Trophoblast cell (in vitro differentiated cells and primary cell): ENCODE results near the gene SUN1.

Source experiments
- DNase-seq, 2 donors: peaks; one replicate each; pipeline ENCODE4 v3.0.0-alpha.2; 2016
- H2AFZ ChIP-seq: 2 replicates; pipeline ENCODE4 v1.6.1; 2013; ENCODE audit warnings: low read length, moderate library complexity, mild to moderate bottlenecking; ENCODE audit not compliant: insufficient read depth, poor library complexity
- H2AK5ac ChIP-seq: 2 replicates; pipeline ENCODE4 v1.6.1; 2013; ENCODE audit warnings: mild to moderate bottlenecking, low read length
- H2BK120ac ChIP-seq: 2 replicates; pipeline ENCODE4 v1.6.1; 2013; ENCODE audit warnings: low read length, mild to moderate bottlenecking, moderate library complexity; ENCODE audit not compliant: insufficient read depth, poor library complexity
- H2BK12ac ChIP-seq: 2 replicates; pipeline ENCODE4 v1.6.1; 2013; ENCODE audit warnings: mild to moderate bottlenecking, low read length, moderate library complexity
- H2BK5ac ChIP-seq: 2 replicates; pipeline ENCODE4 v1.6.1; 2013; ENCODE audit warnings: low read length, low read depth, moderate library complexity, mild to moderate bottlenecking; ENCODE audit not compliant: poor library complexity
- H3K14ac ChIP-seq: 2 replicates; pipeline ENCODE4 v1.6.1; 2013; ENCODE audit warnings: mild to moderate bottlenecking, low read length
- H3K18ac ChIP-seq: 2 replicates; pipeline ENCODE4 v1.6.1; 2013; ENCODE audit warnings: mild to moderate bottlenecking, low read length
- H3K23ac ChIP-seq: 2 replicates; pipeline ENCODE4 v1.6.1; 2013; ENCODE audit warnings: low read length
- H3K27ac ChIP-seq: 2 replicates; pipeline ENCODE4 v1.5.1; 2013; ENCODE audit warnings: low read depth, mild to moderate bottlenecking, inconsistent platforms, low read length, moderate library complexity
- H3K27me3 ChIP-seq: 2 replicates; pipeline ENCODE4 v1.6.1; 2013; ENCODE audit warnings: inconsistent platforms, mild to moderate bottlenecking, low read length, moderate library complexity; ENCODE audit not compliant: insufficient read depth
- H3K36me3 ChIP-seq, 2 experiments: 1 replicate in 1 of 2; 2 replicates in 1 of 2; pipeline ENCODE4 v1.6.1; 2013; ENCODE audit warnings: low read length in 2 of 2, mild to moderate bottlenecking in 2 of 2, moderate library complexity in 1 of 2; ENCODE audit not compliant: insufficient read depth in 2 of 2, control insufficient read depth in 1 of 2
- H3K4ac ChIP-seq: 2 replicates; pipeline ENCODE4 v1.6.1; 2013; ENCODE audit warnings: low read depth, mild to moderate bottlenecking, low read length, moderate library complexity
- H3K4me1 ChIP-seq, 2 experiments: 1 replicate in 1 of 2; 2 replicates in 1 of 2; pipeline ENCODE4 v1.6.1; 2013; ENCODE audit warnings: low read length in 2 of 2, mild to moderate bottlenecking in 2 of 2, moderate library complexity in 1 of 2; ENCODE audit not compliant: insufficient read depth in 2 of 2, control insufficient read depth in 1 of 2
- H3K4me2 ChIP-seq: 2 replicates; pipeline ENCODE4 v1.6.1; 2013; ENCODE audit warnings: inconsistent platforms, mild to moderate bottlenecking, low read length, moderate library complexity
- H3K4me3 ChIP-seq: 2 replicates; pipeline ENCODE4 v1.5.1; 2013; ENCODE audit warnings: mild to moderate bottlenecking, low read depth, low read length, inconsistent platforms
- H3K79me1 ChIP-seq: one replicate; pipeline ENCODE4 v1.6.1; 2013; ENCODE audit warnings: low read length
- H3K79me2 ChIP-seq: 2 replicates; pipeline ENCODE4 v1.6.1; 2013; ENCODE audit warnings: low read length, mild to moderate bottlenecking; ENCODE audit not compliant: control insufficient read depth, insufficient read depth, poor library complexity
- H3K9ac ChIP-seq: 2 replicates; pipeline ENCODE4 v1.6.1; 2013; ENCODE audit warnings: mild to moderate bottlenecking, low read length
- H3K9me3 ChIP-seq: 2 replicates; pipeline ENCODE4 v1.6.1; 2013; ENCODE audit warnings: low read depth, mild to moderate bottlenecking, control low read depth, inconsistent platforms, low read length; ENCODE audit not compliant: insufficient read depth
- H4K12ac ChIP-seq: 2 replicates; pipeline ENCODE4 v1.6.1; 2013; ENCODE audit warnings: low read depth, mild to moderate bottlenecking, low read length, moderate library complexity
- H4K8ac ChIP-seq: 2 replicates; pipeline ENCODE4 v1.6.1; 2013; ENCODE audit warnings: low read depth, mild to moderate bottlenecking, low read length, moderate library complexity
- H4K91ac ChIP-seq: one replicate; pipeline ENCODE4 v1.6.1; 2013; ENCODE audit warnings: low read depth, mild to moderate bottlenecking, low read length, moderate library complexity
- WGBS: extraction: QIAGEN DNeasy Blood & Tissue Kit; methylation state at CpG from one replicate; pipeline ENCODE4 v1.1.7; 2013; ENCODE audit warnings: missing lambda C conversion rate; ENCODE audit not compliant: insufficient read length, insufficient coverage; ENCODE audit errors: extremely low coverage; 5-methylcytosine and 5-hydroxymethylcytosine counted together

SUN1 gene

GRCh38 chr7:816300-816750 lies 16.0 kb upstream of the SUN1 start:
- Histone ChIP-seq H3K79me2 (peaks cover 15% of the 10 kb centered on the region), H2AFZ (no peak overlapping the region), H4K12ac (no peak overlapping the region), H3K79me1 (peaks cover 23% of the 10 kb centered on the region), H3K14ac (no peak overlapping the region), H3K23ac (no peak overlapping the region), H2AK5ac (no peak overlapping the region), H3K4me1 (peaks cover 15 to 25% of the 10 kb centered on the region in 2 experiments), H3K4me3 (peak overlapping the region; percentile 86), H3K27me3 (no peaks in the 10 kb centered on the region), H3K4ac (no peak overlapping the region), H3K18ac (no peak overlapping the region), H2BK5ac (no peak overlapping the region), H2BK120ac (no peak overlapping the region), H2BK12ac (no peak overlapping the region), H3K9ac (no peak overlapping the region), H3K9me3 (no peaks in the 10 kb centered on the region), H3K36me3 (no peaks in the 10 kb centered on the region), H4K91ac (no peak overlapping the region), H3K4me2 (peak overlapping the region; percentile 91), H3K27ac (no peak overlapping the region), H4K8ac (no peak overlapping the region)
- DNase-seq: peak; percentile 99
- no CpG with 5 or more reads among the region's 51 CpGs for WGBS

- Histone ChIP-seq H3K27me3 (no peaks in the 10 kb centered on the region), H3K36me3 (no peaks in the 10 kb centered on the region), H2BK120ac (peak overlapping the region; percentile 3), H4K91ac (peak overlapping the region; percentile 67), H2BK12ac (no peak overlapping the region), H3K4me3 (peak overlapping the region; percentile 86), H3K27ac (no peak overlapping the region), H2BK5ac (peak overlapping the region; percentile 51), H3K79me2 (peaks cover 15% of the 10 kb centered on the region), H3K9me3 (no peaks in the 10 kb centered on the region), H3K14ac (peak overlapping the region; percentile 54), H4K12ac (no peak overlapping the region), H3K9ac (peak overlapping the region; percentile 63), H3K4me2 (peak overlapping the region; percentile 85), H3K23ac (no peak overlapping the region), H3K4ac (peak overlapping the region; percentile 41), H3K18ac (peak overlapping the region; percentile 7), H4K8ac (peak overlapping the region; percentile 49), H3K79me1 (peaks cover 23% of the 10 kb centered on the region), H2AK5ac (no peak overlapping the region), H2AFZ (no peak overlapping the region), H3K4me1 (peaks cover 15 to 20% of the 10 kb centered on the region in 2 experiments)
- DNase-seq: no peak
- no CpG with 5 or more reads among the region's 88 CpGs for WGBS
These were observed 15.3 kb upstream of the SUN1 start for GRCh38 chr7:816751-817671.

DNA sequence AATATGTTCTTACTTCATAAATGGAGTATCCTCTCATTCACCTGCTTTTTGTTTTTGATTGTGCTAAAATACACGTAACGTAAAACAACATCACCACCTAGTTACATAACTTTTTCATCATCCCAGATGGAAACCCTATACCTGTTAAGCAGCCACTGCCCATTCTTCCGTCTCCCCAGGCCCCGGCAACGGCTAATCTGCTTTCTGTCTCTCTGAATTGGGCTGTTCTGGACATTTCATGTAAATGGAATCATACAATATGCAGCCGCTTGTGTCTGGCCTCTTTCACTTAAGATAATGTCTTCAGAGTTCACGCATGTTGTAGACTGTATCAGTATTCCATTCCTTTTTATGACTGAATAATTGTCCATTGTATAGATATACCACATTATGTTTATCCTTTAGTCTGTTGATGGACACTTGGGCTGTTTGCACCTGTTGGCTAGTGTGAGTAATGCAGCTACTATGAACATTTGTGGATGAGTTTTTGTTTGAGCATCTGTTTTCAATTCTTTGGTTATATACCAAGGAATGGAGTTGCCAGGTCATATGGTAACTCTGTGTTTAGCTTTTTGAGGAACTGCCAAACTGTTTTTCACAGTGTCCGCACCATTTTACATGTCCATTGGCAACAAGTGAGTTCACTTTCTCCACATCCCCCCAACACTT lies 14.1 kb upstream of the SUN1 start:
- Histone ChIP-seq H4K91ac (no peak overlapping the region), H2AK5ac (no peak overlapping the region), H3K79me1 (peaks cover 16% of the 10 kb centered on the region), H3K4me1 (peaks cover 8 to 14% of the 10 kb centered on the region in 2 experiments), H4K12ac (no peak overlapping the region), H3K23ac (no peak overlapping the region), H3K9ac (no peak overlapping the region), H3K4me2 (no peak overlapping the region), H3K18ac (no peak overlapping the region), H3K79me2 (peaks cover 17% of the 10 kb centered on the region), H3K9me3 (no peaks in the 10 kb centered on the region), H4K8ac (no peak overlapping the region), H2BK5ac (no peak overlapping the region), H3K4me3 (no peak overlapping the region), H3K36me3 (peaks cover 0 to 5% of the 10 kb centered on the region in 2 experiments), H2BK12ac (no peak overlapping the region), H2BK120ac (no peak overlapping the region), H3K27ac (no peak overlapping the region), H3K4ac (peak overlapping the region; percentile 53), H2AFZ (no peak overlapping the region), H3K27me3 (no peaks in the 10 kb centered on the region), H3K14ac (no peak overlapping the region)
- WGBS: no CpG with 5 or more reads among the region's 8 CpGs
- peak; percentile 50 to 79 for DNase-seq

- no peak overlapping the region for H4K12ac ChIP-seq
- no peak overlapping the region for H4K91ac ChIP-seq
- H3K27me3 ChIP-seq: no peaks in the 10 kb centered on the region
- no peak overlapping the region for H2BK5ac ChIP-seq
- H3K79me2 ChIP-seq: peaks cover 20% of the 10 kb centered on the region
- H3K18ac ChIP-seq: no peak overlapping the region
- H3K4me1 ChIP-seq: peaks cover 2 to 7% of the 10 kb centered on the region in 2 experiments
- no peaks in the 10 kb centered on the region for H3K9me3 ChIP-seq
- no peak overlapping the region for H3K4me3 ChIP-seq
- H2AFZ ChIP-seq: no peak overlapping the region
- no peak overlapping the region for H3K14ac ChIP-seq
- no peak overlapping the region for H3K4me2 ChIP-seq
- peaks cover 0 to 5% of the 10 kb centered on the region in 2 experiments for H3K36me3 ChIP-seq
- no peak overlapping the region for H3K27ac ChIP-seq
- H3K9ac ChIP-seq: no peak overlapping the region
- no peak overlapping the region for H2AK5ac ChIP-seq
- no peak overlapping the region for H3K23ac ChIP-seq
- no peak overlapping the region for H2BK12ac ChIP-seq
- no peak for DNase-seq
- H3K4ac ChIP-seq: peak overlapping the region; percentile 47
- no peak overlapping the region for H4K8ac ChIP-seq
- no peak overlapping the region for H2BK120ac ChIP-seq
- no CpG with 5 or more reads among the region's 1 CpG for WGBS
- peaks cover 10% of the 10 kb centered on the region for H3K79me1 ChIP-seq
These were observed 11.9 kb upstream of the SUN1 start for GRCh38 chr7:820341-820740.
